Muscle layer of colon (tissue), 2 donors: Measurements from ENCODE around the gene TMEM72.

Experiments
- H3K27ac ChIP-seq: one replicate; pipeline ENCODE4 v1.7.0; 2013; ENCODE audit warnings: low read depth, mild to moderate bottlenecking, low read length, moderate library complexity
- H3K27me3 ChIP-seq, 2 donors: one replicate each; pipeline ENCODE4 v1.7.0; 2013; ENCODE audit warnings: low read length in 2 of 2, mild to moderate bottlenecking in 2 of 2; ENCODE audit not compliant: insufficient read depth in 2 of 2, control insufficient read depth in 1 of 2
- H3K36me3 ChIP-seq: one replicate; pipeline ENCODE4 v1.7.0; 2013; ENCODE audit warnings: mild to moderate bottlenecking, low read length; ENCODE audit not compliant: insufficient read depth
- H3K4me1 ChIP-seq: one replicate; pipeline ENCODE4 v1.7.0; 2013; ENCODE audit warnings: mild to moderate bottlenecking, low read length; ENCODE audit not compliant: insufficient read depth
- H3K4me3 ChIP-seq, 2 donors: one replicate each; pipeline ENCODE4 v1.7.0; 2013; ENCODE audit warnings: low read length in 2 of 2, low read depth in 1 of 2, mild to moderate bottlenecking in 1 of 2, moderate library complexity in 1 of 2
- H3K9ac ChIP-seq: one replicate; pipeline ENCODE4 v1.7.0; 2013; ENCODE audit warnings: low read length
- H3K9me3 ChIP-seq: one replicate; pipeline ENCODE4 v1.7.0; 2013; ENCODE audit warnings: mild to moderate bottlenecking, low read length
- donor health status: abdominal sarcoma.
- donor health status: Adenocarcinoma of cecum.

The TMEM72 gene

DNA sequence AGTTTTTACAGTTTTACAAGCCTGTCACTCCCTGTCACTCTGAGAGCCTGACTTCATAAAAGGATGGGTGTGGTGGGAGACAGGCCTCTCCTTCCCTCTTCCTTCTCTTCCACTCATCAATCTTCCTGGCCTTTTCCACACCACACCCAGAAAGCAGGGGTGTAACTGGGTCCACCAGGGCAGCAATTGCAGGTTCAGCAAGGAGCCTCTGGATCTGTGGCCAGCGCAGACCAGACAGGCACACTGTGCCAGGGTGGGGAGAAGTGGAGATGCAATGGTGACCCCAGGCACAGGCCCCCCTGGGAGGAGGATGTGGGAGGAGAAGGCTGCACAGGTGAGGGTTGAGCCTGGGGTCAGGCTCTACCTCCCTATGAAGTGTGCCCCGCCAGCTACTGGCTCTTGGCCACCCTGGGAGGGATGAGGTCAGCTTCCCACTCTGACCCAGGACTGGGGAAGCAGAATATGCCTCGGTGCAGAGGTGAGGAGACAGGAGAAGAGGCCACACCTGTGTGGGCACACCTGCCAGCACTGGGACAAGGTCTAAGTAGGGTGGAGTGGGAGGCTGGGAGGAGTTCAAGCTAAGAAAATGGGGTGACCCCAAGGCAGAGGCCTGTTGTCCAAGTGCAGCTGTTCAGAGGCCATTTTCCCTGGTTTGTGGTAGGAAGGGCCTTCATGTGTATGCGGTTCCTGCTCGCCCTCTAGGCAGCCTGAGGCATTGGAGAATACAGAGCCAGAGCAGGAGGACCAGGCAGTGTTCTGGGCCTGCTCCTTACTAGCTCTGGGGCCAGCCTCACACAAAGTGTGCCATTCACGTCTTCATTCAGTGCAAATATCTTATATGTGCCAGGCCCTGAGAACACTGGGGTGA, 20.2 kb upstream of the TMEM72 start:
- Histone ChIP-seq H3K9me3 (no peaks in the 10 kb centered on the region), H3K27ac (no peak overlapping the region), H3K36me3 (no peaks in the 10 kb centered on the region), H3K27me3 (no peaks in the 10 kb centered on the region), H3K4me1 (no peaks in the 10 kb centered on the region), H3K4me3 (no peak overlapping the region), H3K9ac (no peak overlapping the region)

DNA sequence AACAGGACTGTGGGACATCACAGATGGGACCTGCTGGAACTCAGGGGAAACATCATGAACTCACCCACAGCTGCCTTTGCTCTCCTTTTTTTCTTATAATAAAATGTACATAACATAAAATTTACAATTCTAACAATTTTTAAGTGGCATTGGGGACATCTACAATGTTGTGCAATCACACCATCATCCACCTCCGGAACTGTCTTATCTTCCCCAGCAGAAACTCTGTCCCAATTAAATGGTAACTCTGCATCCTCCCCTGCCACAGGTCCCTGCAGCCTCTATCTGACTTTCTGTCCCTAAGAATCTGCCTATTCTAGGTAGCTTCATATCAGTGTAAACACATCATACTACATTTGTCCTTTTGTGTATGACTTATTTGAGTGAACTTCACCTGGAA, 19.4 kb upstream of the TMEM72 start:
- H3K4me3 ChIP-seq: no peak overlapping the region
- H3K27ac ChIP-seq: no peak overlapping the region
- no peaks in the 10 kb centered on the region for H3K9me3 ChIP-seq
- no peaks in the 10 kb centered on the region for H3K4me1 ChIP-seq
- no peaks in the 10 kb centered on the region for H3K36me3 ChIP-seq
- no peak overlapping the region for H3K9ac ChIP-seq
- H3K27me3 ChIP-seq: no peaks in the 10 kb centered on the region

DNA sequence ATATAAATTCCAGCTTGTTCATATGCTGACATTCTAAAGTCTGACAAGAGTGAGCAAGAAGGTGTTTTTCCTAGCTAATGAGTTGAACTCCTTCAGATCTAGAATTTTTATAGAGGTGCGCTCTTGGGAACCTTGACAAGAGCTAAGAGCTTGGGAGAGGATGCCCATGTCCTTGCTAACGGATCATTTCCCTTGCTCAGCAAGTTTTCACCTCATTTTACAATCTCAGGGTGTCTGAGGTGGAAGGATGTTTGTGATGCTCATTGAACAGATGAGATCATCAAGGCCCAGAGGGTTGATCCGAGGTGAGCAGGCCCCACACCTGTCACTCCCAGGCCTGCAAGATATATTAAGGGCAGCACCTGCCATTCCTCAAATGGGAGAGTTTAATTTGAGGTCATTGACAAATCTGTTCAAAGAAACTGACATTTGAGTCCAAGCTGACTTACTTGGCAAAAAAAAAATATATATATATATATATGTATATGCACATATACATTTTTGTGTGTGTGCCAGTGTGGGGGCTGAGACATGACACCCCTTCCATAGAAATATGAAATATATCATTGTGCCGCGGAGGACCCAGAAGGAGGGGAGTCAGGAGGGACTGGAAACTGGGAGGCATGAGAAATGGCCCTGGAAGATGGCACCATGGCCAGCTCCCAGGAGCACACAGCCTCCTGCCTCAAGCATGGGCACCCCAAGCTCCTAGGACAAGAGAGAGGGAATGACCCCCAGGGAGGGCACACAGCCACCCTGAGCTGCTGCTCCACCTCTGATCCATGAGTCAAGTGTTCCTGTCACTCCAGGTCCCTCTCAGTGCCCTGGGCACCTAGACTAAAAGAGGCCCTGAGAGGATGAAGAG, 17.3 kb upstream of the TMEM72 start:
- Histone ChIP-seq H3K9me3 (no peaks in the 10 kb centered on the region), H3K27me3 (no peaks in the 10 kb centered on the region), H3K36me3 (no peaks in the 10 kb centered on the region), H3K27ac (no peak overlapping the region), H3K9ac (no peak overlapping the region), H3K4me3 (no peak overlapping the region), H3K4me1 (no peaks in the 10 kb centered on the region)

DNA sequence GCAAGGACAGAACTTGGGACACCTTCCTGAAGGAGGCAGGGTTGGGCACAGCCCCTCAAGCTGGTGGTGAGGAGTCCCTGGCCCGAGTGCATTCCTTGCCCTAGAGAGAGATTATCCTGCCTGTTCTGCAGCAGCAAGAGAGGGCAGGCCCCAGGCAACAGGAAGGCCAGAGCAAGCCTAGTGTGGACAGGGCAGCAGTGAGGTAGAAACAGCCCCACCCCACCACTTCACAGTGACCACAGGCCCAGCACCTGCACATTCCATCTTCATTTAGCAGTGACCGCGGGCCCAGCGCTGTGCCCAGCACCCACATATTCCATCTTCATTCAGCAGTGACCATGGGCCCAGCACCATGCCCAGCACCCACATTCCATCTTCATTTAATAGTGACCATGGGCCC, 16.4 kb upstream of the TMEM72 start:
- Histone ChIP-seq H3K27me3 (no peaks in the 10 kb centered on the region), H3K27ac (no peak overlapping the region), H3K4me1 (no peaks in the 10 kb centered on the region), H3K36me3 (no peaks in the 10 kb centered on the region), H3K4me3 (no peak overlapping the region), H3K9ac (no peak overlapping the region), H3K9me3 (no peaks in the 10 kb centered on the region)

DNA sequence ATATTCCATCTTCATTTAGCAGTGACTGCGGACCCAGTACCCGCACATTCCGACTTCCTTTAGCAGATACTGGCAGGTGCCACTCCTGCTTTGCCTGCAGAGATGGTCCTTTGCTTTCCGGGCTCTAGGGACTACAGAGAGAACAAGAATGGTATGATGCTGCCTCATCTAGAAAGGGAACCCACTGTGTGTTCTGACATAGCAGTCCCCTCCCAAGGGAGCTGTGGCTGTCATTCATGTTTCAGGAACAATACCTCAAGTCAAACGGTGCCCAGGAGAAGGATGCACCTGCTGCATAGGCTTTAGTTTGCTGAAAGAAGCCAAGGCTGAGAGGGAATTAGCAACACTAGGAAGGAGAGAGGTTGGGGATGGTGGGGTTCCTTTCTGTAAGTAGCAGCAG, 15.9 kb upstream of the TMEM72 start:
- no peak overlapping the region for H3K4me3 ChIP-seq
- H3K36me3 ChIP-seq: no peaks in the 10 kb centered on the region
- no peak overlapping the region for H3K27ac ChIP-seq
- H3K4me1 ChIP-seq: no peaks in the 10 kb centered on the region
- no peak overlapping the region for H3K9ac ChIP-seq
- H3K9me3 ChIP-seq: no peaks in the 10 kb centered on the region
- H3K27me3 ChIP-seq: no peaks in the 10 kb centered on the region

DNA sequence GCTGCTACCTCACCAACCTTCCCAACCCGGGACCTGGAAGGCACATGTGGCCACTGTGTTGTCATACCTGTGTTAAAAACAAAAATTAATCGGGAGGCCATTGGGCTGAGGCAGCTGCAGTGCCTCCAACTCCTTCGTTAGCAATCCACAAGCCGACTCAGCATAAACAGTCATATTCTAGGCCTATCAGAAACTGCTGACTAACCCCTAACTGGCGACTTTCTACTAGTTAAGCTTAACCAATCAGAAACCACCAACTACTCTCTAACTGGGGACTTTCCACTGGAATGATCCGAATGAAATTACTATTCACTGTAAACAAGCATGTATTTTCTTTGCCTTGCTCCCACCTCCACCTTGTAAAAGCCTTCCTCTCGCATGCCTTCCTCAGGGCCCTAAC, 14.1 kb upstream of the TMEM72 start:
- no peak overlapping the region for H3K4me3 ChIP-seq
- H3K9me3 ChIP-seq: no peaks in the 10 kb centered on the region
- H3K27me3 ChIP-seq: no peaks in the 10 kb centered on the region
- H3K4me1 ChIP-seq: no peaks in the 10 kb centered on the region
- H3K36me3 ChIP-seq: no peaks in the 10 kb centered on the region
- no peak overlapping the region for H3K9ac ChIP-seq
- no peak overlapping the region for H3K27ac ChIP-seq

DNA sequence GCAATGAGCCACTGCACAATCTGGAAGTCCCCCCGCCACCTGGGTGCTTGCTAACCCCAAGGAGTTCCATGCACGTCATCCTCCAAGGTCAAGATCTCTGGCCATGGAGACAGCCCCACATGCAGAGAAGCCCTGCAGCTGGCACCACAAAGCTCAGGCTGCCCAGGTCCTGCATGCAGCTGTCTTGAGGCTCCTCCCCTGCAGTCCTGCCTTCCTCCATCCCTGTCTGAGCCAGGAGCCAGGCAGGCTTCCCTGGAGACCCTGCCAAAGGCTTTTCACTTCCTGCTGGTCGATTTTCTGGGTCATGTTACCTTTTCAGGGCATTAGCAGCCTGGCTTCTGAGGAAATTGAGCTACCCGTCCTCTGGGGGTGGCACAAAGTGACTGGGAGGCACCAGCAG, 12.5 kb upstream of the TMEM72 start:
- no peaks in the 10 kb centered on the region for H3K27me3 ChIP-seq
- no peak overlapping the region for H3K9ac ChIP-seq
- no peaks in the 10 kb centered on the region for H3K9me3 ChIP-seq
- H3K36me3 ChIP-seq: no peaks in the 10 kb centered on the region
- H3K4me1 ChIP-seq: no peaks in the 10 kb centered on the region
- no peak overlapping the region for H3K4me3 ChIP-seq
- no peak overlapping the region for H3K27ac ChIP-seq

DNA sequence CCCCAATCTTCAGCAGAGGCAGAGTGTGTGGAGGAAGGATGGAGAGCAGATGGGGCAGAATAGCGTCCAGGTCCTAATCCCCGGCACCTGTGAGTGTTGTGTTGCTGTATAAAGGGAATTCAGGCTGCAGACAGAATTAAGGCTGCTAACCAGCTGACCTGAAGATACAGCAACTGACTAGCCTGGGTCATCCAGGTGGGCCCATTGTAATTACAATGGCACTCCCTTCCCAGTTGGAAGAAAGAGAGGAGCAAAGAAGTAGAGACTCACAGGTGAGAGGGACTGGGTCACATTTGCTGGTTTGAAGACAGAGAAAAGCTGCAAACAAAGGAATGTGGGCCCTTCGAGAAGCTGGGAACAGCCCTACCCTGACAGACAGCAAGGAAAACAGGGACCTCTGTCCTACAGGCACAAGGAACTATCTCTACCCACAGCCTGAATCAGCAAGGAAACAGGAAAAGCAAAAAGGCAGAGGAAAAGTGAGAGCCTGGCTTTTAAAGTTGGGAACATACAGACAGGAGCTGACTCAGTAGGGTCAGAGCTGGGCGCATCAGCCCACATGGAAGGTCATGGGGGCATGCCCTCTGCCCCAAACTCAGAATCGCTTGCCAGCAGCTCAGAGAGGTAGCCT, 11.6 kb upstream of the TMEM72 start:
- no peaks in the 10 kb centered on the region for H3K36me3 ChIP-seq
- no peaks in the 10 kb centered on the region for H3K9me3 ChIP-seq
- no peak overlapping the region for H3K27ac ChIP-seq
- H3K9ac ChIP-seq: no peak overlapping the region
- H3K4me3 ChIP-seq: no peak overlapping the region
- H3K4me1 ChIP-seq: no peaks in the 10 kb centered on the region
- H3K27me3 ChIP-seq: no peaks in the 10 kb centered on the region

DNA sequence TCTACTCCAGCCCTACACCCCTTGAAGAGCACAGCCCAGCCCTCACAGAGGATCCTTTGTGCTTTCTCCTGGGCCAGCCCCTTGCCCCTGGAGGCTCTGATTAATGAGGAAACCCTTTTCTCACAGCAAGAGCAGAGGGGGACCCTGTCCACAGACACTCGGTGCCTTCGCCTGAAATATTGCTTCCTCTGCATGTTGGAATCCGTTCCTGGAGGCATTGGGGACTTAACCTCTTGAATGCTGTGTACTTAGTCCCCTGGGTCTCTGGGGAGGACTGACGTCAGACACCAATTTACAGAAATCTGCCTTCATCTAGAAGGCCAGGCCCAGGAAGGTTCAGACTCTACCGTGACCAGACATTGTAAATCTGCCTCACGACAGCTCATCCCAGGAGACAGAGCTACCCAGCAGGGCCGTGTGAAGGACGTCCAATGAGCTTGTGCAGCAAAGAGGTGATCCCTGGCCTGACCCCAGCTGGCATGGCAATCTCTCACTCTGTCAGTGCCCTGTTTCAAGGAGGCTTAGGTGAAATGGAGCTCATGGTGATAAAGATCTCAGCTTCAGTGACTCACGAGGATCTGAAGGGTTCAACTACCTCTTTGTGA, 8.1 kb upstream of the TMEM72 start:
- H3K9ac ChIP-seq: no peak overlapping the region
- no peaks in the 10 kb centered on the region for H3K36me3 ChIP-seq
- no peak overlapping the region for H3K4me3 ChIP-seq
- no peaks in the 10 kb centered on the region for H3K27me3 ChIP-seq
- no peaks in the 10 kb centered on the region for H3K9me3 ChIP-seq
- no peak overlapping the region for H3K27ac ChIP-seq
- no peaks in the 10 kb centered on the region for H3K4me1 ChIP-seq

DNA sequence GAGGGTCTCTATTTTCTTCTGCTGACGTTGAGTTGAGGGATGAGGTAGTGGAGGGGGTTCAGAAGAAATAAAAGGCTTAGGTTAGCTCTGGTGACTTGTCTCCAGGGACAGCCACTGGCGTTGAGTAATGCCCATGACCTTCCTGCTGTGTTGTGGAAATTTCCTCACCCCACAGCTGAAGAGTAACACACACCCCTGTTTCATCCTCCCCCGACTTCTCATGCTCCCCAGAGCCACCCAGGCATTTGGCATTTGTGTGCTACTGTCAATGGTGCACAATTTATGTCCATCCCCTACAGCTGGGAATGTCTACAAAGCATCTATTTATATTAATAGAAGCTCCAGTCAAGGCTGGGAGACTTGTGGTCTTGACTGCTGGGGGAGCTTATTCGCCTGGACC, 4.7 kb upstream of the TMEM72 start:
- no peaks in the 10 kb centered on the region for H3K4me1 ChIP-seq
- no peaks in the 10 kb centered on the region for H3K36me3 ChIP-seq
- no peak overlapping the region for H3K9ac ChIP-seq
- no peak overlapping the region for H3K4me3 ChIP-seq
- H3K27ac ChIP-seq: no peak overlapping the region
- H3K27me3 ChIP-seq: no peaks in the 10 kb centered on the region
- no peaks in the 10 kb centered on the region for H3K9me3 ChIP-seq

DNA sequence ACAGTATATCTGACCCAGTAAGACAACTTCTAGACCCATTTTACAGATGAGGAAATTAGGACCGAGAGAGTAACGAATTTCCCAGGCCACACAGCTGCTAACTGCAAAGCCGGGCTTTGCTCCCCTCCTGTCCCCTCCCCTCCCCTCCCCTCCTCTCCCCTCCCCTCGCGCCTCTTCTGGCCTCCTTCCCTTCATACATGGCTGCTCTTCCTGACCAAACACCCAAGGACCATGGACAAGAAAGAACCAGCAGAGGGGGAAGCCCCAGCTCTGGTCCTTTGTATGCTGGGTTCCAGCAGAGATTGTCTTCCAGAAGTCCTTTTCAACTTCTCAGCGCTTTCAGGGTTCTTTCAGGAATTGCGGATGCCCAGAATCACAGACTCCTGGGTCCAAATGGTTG, 3.6 kb upstream of the TMEM72 start:
- H3K9ac ChIP-seq: no peak overlapping the region
- no peaks in the 10 kb centered on the region for H3K27me3 ChIP-seq
- H3K4me1 ChIP-seq: no peaks in the 10 kb centered on the region
- H3K36me3 ChIP-seq: no peaks in the 10 kb centered on the region
- no peak overlapping the region for H3K4me3 ChIP-seq
- H3K27ac ChIP-seq: no peak overlapping the region
- H3K9me3 ChIP-seq: no peaks in the 10 kb centered on the region
